Breast epithelium (tissue), 4 donors: ENCODE results near the gene HMGCS2. TPM values are rescaled to one million over a fixed set of nuclear protein-coding genes. Genes with fewer than 3 reads are reported as not detected.

Experiments used
- DNase-seq, 2 donors: peaks; one replicate each; pipeline ENCODE4 v3.0.0-alpha.2; 2019; ENCODE audit warnings: low spot score in 2 of 2
- H3K27ac ChIP-seq, 2 donors: fragments of 200-600 bp; sonication (generic) in 1 of 2; one replicate each; pipeline ENCODE4 v1.5.1; 2016 to 2019; ENCODE audit warnings: mild to moderate bottlenecking in 1 of 2
- H3K27me3 ChIP-seq, 2 donors: fragments of 200-600 bp; sonication (generic) in 1 of 2; one replicate each; pipeline versions ENCODE4 v1.5.1 to v1.6.0; 2017 to 2019; ENCODE audit warnings: control low read depth in 1 of 2, mild to moderate bottlenecking in 1 of 2
- H3K36me3 ChIP-seq: fragments of 200-600 bp; one replicate; pipeline ENCODE4 v1.5.1; 2019
- H3K4me1 ChIP-seq, 2 donors: fragments of 200-600 bp; sonication (generic); one replicate each; pipeline ENCODE4 v1.5.1; 2016 to 2019; ENCODE audit warnings: control low read depth in 1 of 2
- H3K4me3 ChIP-seq, 3 donors: fragments of 200-600 bp; sonication (generic); 1 replicate in 2 of 3; 2 replicates in 1 of 3; pipeline ENCODE4 v1.5.1; 2016 to 2019; ENCODE audit warnings: mild to moderate bottlenecking in 3 of 3, moderate library complexity in 2 of 3
- H3K9me3 ChIP-seq, 2 donors: fragments of 200-600 bp; sonication (generic) in 1 of 2; one replicate each; pipeline ENCODE4 v1.5.1; 2016 to 2019; ENCODE audit warnings: control low read depth in 1 of 2
- POLR2A ChIP-seq: fragments of 450-650 bp; IDR thresholded peaks from one replicate; pipeline ENCODE4 v1.6.1; 2016; ENCODE audit warnings: antibody characterized with exemption, mild to moderate bottlenecking, moderate library complexity
- POLR2AphosphoS5 ChIP-seq, 3 donors: sonication (generic); formaldehyde crosslinking; IDR thresholded peaks; one replicate each; pipeline ENCODE4 v1.6.1; 2017; ENCODE audit warnings: antibody characterized with exemption in 3 of 3
- intact Hi-C: fragments of 100-400 bp; cut with DNase I; formaldehyde crosslinking; loops from one replicate; pipeline ENCODE4 v1.15.1; 2023; ENCODE audit warnings: low total_unique reads
- total RNA-seq, 3 donors: library from RNA; depleted of rRNA; stranded (reverse); fragments of >200 nt; gene quantifications; one replicate each; pipeline ENCODE4 v1.1.0, GENCODE V29; 2016
- TF ChIP-seq, protein P1 (sequence below), 3 donors: fragments of 450-650 bp; IDR thresholded peaks; one replicate each; pipeline ENCODE4 v1.5.1; 2016 to 2017; ENCODE audit warnings: antibody characterized with exemption in 3 of 3, mild to moderate bottlenecking in 3 of 3, moderate library complexity in 3 of 3

Gene HMGCS2
- total RNA-seq, 3 donors from 2014 or later = 0.16 to 142 (median 23.0) TPM

GRCh38 chr1:119747451-119747850 lies 21.3 kb downstream of the HMGCS2 start:
- intact Hi-C loops = no loop called here
- no peak overlapping the region for H3K4me3 ChIP-seq

GRCh38 chr1:119745034-119745433 lies 23.7 kb downstream of the HMGCS2 start:
- no peak for DNase-seq
- Histone ChIP-seq H3K36me3 (no peaks in the 10 kb centered on the region), H3K4me3 (no peak overlapping the region), H3K4me1 (no peaks in the 10 kb centered on the region), H3K27ac (no peak overlapping the region), H3K9me3 (no peaks in the 10 kb centered on the region), H3K27me3 (no peaks in the 10 kb centered on the region)
- TF ChIP-seq POLR2A (no peak), POLR2AphosphoS5 (IDR thresholded peaks at IDR 0.05) (no peak)
- TF ChIP-seq, protein P1, sequence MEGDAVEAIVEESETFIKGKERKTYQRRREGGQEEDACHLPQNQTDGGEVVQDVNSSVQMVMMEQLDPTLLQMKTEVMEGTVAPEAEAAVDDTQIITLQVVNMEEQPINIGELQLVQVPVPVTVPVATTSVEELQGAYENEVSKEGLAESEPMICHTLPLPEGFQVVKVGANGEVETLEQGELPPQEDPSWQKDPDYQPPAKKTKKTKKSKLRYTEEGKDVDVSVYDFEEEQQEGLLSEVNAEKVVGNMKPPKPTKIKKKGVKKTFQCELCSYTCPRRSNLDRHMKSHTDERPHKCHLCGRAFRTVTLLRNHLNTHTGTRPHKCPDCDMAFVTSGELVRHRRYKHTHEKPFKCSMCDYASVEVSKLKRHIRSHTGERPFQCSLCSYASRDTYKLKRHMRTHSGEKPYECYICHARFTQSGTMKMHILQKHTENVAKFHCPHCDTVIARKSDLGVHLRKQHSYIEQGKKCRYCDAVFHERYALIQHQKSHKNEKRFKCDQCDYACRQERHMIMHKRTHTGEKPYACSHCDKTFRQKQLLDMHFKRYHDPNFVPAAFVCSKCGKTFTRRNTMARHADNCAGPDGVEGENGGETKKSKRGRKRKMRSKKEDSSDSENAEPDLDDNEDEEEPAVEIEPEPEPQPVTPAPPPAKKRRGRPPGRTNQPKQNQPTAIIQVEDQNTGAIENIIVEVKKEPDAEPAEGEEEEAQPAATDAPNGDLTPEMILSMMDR (IDR thresholded peaks at IDR 0.05) = no peak
- intact Hi-C loops = no loop called here

More at GRCh38 chr1:119747451-119747850, 21.3 kb downstream of the HMGCS2 start:
- Histone ChIP-seq H3K27me3 (no peaks in the 10 kb centered on the region), H3K9me3 (no peaks in the 10 kb centered on the region), H3K36me3 (no peaks in the 10 kb centered on the region), H3K27ac (peak overlapping the region in 1 of 2 donors; percentile 25), H3K4me1 (no peaks in the 10 kb centered on the region)
- no peak for DNase-seq
- TF ChIP-seq POLR2AphosphoS5 (IDR thresholded peaks at IDR 0.05) = no peak
- TF ChIP-seq, protein P1 (IDR thresholded peaks at IDR 0.05) = no peak
- TF ChIP-seq POLR2A = no peak

DNA sequence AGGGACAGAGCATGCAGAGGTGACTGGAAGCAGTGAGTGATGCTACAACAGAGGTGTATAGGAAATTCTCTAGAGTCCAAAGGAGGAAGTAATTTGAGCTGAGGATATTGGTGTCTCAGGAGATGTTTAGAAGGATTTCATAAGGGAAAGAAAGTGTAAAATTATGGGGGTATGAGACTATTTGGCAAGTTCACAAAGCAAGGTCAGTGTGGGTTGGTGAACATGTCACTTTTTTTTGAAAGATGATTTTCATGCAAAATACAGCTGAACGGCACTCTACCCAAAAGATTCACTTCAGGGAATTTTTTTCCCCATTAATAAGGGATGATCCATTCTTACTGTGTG lies 24.1 kb downstream of the HMGCS2 start:
- Histone ChIP-seq H3K27ac (no peak overlapping the region), H3K27me3 (no peaks in the 10 kb centered on the region), H3K36me3 (no peaks in the 10 kb centered on the region), H3K9me3 (no peaks in the 10 kb centered on the region), H3K4me1 (no peaks in the 10 kb centered on the region), H3K4me3 (no peak overlapping the region)
- TF ChIP-seq, protein P1 (IDR thresholded peaks at IDR 0.05) = no peak
- TF ChIP-seq POLR2AphosphoS5 (IDR thresholded peaks at IDR 0.05) (no peak), POLR2A (no peak)
- intact Hi-C loops = loop anchor here (5.0 kb wide), 1 partner anchor 193 kb away; no protein-coding TSS in a partner anchor
- no peak for DNase-seq

- Histone ChIP-seq H3K27ac (peak overlapping the region in 1 of 2 donors; percentile 70), H3K4me3 (no peak overlapping the region), H3K36me3 (no peaks in the 10 kb centered on the region), H3K4me1 (no peaks in the 10 kb centered on the region), H3K27me3 (no peaks in the 10 kb centered on the region), H3K9me3 (no peaks in the 10 kb centered on the region)
- intact Hi-C loops = loop anchor here (5.0 kb wide), 1 partner anchor 193 kb away; no protein-coding TSS in a partner anchor
- TF ChIP-seq POLR2A (no peak), POLR2AphosphoS5 (IDR thresholded peaks at IDR 0.05) (peak in 1 of 3 donors; percentile 15)
- TF ChIP-seq, protein P1 (IDR thresholded peaks at IDR 0.05) = peak; percentile 70 to 82 (median 80)
- peak; percentile 46 to 67 for DNase-seq
Observed at GRCh38 chr1:119743776-119744597, 24.7 kb downstream of the HMGCS2 start.

GRCh38 chr1:119743308-119743707 lies 25.4 kb downstream of the HMGCS2 start:
- Histone ChIP-seq H3K4me3 (no peak overlapping the region), H3K27ac (peak overlapping the region; percentile 5 to 70), H3K4me1 (no peaks in the 10 kb centered on the region), H3K36me3 (no peaks in the 10 kb centered on the region), H3K27me3 (no peaks in the 10 kb centered on the region), H3K9me3 (no peaks in the 10 kb centered on the region)
- TF ChIP-seq, protein P1 (IDR thresholded peaks at IDR 0.05) = no peak
- TF ChIP-seq POLR2A = no peak
- no peak for DNase-seq
- intact Hi-C loops = loop anchor here (5.0 kb wide), 1 partner anchor 194 kb away; no protein-coding TSS in a partner anchor
